ENCODE measurements around the gene ABL1.

- TF ChIP-seq ELK4 (IDR thresholded peaks at IDR 0.05; ENCODE audit: borderline replicate concordance, low read depth, low read length) (no peak), ZNF660 (tag by site-specific recombination; IDR thresholded peaks at IDR 0.05) (no peak), ZNF324 (tag by site-specific recombination; IDR thresholded peaks at IDR 0.05) (no peak), PRDM1 (tag by site-specific recombination; IDR thresholded peaks at IDR 0.05) (no peak), ZNF10 (tag by site-specific recombination; IDR thresholded peaks at IDR 0.05) (no peak), ZNF610 (tag by site-specific recombination; IDR thresholded peaks at IDR 0.05; ENCODE audit: borderline replicate concordance) (no peak), ZNF510 (tag by site-specific recombination; IDR thresholded peaks at IDR 0.05; ENCODE audit: insufficient replicate concordance) (no peak), ZNF530 (tag by site-specific recombination; IDR thresholded peaks at IDR 0.05; ENCODE audit: low read depth) (no peak), RBAK (tag by site-specific recombination; IDR thresholded peaks at IDR 0.05) (no peak), ZNF426 (tag by site-specific recombination; IDR thresholded peaks at IDR 0.05) (no peak)
- TF ChIP-seq, protein P1, sequence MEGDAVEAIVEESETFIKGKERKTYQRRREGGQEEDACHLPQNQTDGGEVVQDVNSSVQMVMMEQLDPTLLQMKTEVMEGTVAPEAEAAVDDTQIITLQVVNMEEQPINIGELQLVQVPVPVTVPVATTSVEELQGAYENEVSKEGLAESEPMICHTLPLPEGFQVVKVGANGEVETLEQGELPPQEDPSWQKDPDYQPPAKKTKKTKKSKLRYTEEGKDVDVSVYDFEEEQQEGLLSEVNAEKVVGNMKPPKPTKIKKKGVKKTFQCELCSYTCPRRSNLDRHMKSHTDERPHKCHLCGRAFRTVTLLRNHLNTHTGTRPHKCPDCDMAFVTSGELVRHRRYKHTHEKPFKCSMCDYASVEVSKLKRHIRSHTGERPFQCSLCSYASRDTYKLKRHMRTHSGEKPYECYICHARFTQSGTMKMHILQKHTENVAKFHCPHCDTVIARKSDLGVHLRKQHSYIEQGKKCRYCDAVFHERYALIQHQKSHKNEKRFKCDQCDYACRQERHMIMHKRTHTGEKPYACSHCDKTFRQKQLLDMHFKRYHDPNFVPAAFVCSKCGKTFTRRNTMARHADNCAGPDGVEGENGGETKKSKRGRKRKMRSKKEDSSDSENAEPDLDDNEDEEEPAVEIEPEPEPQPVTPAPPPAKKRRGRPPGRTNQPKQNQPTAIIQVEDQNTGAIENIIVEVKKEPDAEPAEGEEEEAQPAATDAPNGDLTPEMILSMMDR (tag by site-specific recombination; IDR thresholded peaks at IDR 0.05), result no peak
- TF ChIP-seq, protein P2, sequence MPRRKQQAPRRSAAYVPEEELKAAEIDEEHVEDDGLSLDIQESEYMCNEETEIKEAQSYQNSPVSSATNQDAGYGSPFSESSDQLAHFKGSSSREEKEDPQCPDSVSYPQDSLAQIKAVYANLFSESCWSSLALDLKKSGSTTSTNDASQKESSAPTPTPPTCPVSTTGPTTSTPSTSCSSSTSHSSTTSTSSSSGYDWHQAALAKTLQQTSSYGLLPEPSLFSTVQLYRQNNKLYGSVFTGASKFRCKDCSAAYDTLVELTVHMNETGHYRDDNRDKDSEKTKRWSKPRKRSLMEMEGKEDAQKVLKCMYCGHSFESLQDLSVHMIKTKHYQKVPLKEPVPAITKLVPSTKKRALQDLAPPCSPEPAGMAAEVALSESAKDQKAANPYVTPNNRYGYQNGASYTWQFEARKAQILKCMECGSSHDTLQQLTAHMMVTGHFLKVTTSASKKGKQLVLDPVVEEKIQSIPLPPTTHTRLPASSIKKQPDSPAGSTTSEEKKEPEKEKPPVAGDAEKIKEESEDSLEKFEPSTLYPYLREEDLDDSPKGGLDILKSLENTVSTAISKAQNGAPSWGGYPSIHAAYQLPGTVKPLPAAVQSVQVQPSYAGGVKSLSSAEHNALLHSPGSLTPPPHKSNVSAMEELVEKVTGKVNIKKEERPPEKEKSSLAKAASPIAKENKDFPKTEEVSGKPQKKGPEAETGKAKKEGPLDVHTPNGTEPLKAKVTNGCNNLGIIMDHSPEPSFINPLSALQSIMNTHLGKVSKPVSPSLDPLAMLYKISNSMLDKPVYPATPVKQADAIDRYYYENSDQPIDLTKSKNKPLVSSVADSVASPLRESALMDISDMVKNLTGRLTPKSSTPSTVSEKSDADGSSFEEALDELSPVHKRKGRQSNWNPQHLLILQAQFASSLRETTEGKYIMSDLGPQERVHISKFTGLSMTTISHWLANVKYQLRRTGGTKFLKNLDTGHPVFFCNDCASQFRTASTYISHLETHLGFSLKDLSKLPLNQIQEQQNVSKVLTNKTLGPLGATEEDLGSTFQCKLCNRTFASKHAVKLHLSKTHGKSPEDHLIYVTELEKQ (tag by site-specific recombination; IDR thresholded peaks at IDR 0.05; ENCODE audit: borderline replicate concordance), result no peak
These were observed 11.6 kb downstream of the ABL1 start for GRCh38 chr9:130846487-130847305.

Data from HEK293 (cell line).